ENCODE data around the gene KRTAP5-1.
A peak's percentile ranks its signal among the peaks of the same experiment; 100 is the strongest.

The KRTAP5-1 gene

DNA sequence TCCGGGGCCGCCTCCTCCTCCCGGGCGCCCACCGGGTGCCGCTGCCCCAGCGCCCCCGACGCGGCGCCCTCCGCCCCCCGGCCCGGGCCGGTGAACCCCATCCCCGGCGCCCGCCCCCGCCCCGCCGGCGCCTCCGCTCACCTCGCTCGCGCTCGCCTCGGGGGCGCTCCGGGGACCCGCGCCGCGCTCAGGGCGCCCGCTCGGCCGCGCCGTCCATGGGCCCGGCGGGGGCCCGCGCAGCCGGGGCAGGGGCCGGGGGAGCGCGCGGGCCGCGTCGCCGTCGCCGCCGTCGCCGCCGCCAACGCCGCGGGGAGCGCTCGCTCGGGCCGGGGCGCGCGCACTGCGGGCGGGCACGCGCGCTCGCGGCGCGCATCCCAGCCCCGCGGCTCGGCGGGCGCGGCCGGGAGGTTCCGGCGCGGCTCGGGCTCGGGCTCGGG lies 13.3 kb downstream of the KRTAP5-1 start:
- DNase-seq (ENCODE audit: low read depth), result no peak

GRCh38 chr11:1570896-1571759 lies 14.0 kb downstream of the KRTAP5-1 start:
- DNase-seq (ENCODE audit: low read depth), result no peak

GRCh38 chr11:1570531-1570895 lies 14.6 kb downstream of the KRTAP5-1 start:
- no peak for DNase-seq (ENCODE audit: low read depth)

DNA sequence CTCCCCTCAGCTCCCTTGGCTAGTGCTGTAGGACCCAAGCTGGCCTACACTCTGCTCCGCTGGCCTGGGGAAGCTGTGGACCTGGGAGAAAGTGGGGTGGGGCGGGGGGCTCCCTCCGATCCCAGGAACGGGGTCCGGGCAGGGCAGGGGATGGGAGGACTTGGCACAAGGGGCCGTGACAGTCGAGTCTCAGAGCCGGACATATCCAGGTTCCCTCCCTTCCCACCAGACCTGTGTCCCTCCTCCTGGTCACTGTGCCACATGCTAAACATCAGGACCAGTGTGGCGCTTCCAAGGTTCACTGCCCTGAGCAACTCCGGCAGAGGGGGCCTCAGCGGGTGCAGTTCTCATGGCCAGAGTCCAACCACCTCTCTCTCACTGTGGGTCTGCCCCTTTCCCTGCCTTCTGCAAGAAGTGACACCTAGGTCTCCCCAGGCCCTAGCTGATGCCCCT lies 15.1 kb downstream of the KRTAP5-1 start:
- no peak for DNase-seq (ENCODE audit: low read depth)

DNA sequence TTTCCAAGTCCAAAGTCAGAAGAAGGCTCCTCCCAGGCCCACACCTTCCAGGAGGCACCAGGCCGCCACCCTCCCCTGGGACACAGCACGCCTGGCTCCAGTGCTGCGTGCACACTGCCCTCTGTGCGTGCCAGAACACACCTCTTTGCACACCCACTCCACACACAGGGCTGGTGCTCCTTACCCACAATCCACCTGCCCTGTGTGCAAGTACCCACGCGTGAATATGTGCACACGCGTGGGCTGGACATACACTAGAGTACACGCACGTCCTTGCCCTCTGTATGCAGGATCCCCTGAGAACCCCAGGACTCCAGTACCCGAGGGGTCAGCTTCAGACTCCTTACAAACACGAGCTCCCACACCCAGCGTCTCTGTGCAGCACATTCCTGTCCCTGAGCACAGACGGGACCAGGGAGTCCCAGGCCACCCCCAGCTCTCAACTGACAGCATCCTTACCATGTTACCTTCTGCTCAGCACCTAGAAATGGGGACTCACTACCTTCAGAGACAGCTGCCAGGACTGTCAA lies 15.8 kb downstream of the KRTAP5-1 start:
- no peak for DNase-seq (ENCODE audit: low read depth)

GRCh38 chr11:1568441-1568911 lies 16.6 kb downstream of the KRTAP5-1 start:
- DNase-seq (ENCODE audit: low read depth), result no peak

DNA sequence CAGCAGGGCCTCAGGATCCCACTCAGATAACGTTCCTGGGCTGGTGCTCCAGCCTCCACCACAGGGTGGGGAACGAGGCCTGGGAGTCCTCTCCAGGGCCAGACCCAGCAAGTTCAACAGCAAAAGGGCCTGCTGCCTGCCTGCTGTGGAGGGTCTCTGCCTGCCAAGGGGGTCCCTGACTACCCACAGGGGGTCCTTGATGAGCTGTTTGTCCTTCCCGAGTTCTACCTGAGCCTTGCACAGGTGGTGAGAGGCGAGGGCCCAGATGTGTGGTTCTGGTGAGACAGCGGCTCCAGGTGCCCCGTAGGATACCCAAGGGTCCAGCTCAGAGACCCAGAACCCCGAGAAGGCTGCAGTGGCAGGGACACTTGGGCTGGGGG lies 17.4 kb downstream of the KRTAP5-1 start:
- DNase-seq (ENCODE audit: low read depth), result no peak

GRCh38 chr11:1567052-1567720 lies 17.9 kb downstream of the KRTAP5-1 start:
- no peak for DNase-seq (ENCODE audit: low read depth)

GRCh38 chr11:1566381-1567051 lies 18.6 kb downstream of the KRTAP5-1 start:
- DNase-seq (ENCODE audit: low read depth), result no peak

DNA sequence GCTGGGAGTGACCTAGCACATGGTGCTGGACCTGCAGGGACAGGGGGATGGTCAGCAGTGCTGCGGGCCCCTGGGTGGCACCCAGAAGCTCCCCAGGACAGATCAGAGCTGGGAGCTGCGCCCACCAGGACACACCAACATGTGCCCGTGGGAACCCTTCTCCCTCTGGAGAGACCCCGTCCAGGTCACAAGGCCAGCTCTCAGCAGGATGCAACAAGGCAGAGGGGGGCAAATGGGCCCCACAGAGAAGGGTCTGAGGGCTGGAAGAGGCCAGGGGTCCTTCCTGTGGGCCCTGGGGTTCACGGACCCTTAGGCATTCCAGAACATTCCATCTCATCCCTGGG lies 19.2 kb downstream of the KRTAP5-1 start:
- no peak for DNase-seq (ENCODE audit: low read depth)

- DNase-seq (ENCODE audit: low read depth), result no peak
These were observed 19.7 kb downstream of the KRTAP5-1 start for GRCh38 chr11:1565173-1565903.

DNA sequence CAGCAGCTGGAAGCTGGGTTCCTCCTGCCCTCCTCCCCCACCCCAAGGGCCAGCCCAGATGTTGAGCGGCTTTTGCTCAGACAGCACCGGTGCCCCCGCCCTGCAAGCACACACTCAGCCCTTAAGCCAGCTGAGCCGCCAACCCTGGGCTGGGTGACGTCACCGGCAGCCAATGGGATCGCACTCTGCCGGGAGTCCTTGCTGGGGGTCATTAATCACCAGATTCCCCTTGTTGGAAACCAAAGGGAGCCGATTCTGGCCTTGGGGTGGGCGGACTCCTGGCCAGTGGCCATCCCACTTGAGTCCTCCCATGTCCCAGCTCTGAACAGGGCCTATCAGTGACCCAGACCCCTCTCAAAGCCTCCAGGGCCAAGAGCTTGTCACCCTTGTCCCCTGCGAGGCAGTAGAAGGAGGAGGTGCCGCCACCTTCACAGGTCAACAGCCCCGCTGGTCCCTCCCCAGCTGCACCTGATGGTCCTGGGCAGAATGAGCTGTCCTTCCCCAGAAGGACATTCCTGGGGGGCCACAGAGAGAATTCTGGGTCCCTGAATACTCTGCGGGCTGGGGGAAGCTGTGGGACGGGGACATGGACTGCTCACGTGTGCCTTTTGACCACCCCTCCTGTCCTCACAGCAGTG lies 20.4 kb downstream of the KRTAP5-1 start:
- peak; percentile 87 for DNase-seq (ENCODE audit: low read depth)

DNA sequence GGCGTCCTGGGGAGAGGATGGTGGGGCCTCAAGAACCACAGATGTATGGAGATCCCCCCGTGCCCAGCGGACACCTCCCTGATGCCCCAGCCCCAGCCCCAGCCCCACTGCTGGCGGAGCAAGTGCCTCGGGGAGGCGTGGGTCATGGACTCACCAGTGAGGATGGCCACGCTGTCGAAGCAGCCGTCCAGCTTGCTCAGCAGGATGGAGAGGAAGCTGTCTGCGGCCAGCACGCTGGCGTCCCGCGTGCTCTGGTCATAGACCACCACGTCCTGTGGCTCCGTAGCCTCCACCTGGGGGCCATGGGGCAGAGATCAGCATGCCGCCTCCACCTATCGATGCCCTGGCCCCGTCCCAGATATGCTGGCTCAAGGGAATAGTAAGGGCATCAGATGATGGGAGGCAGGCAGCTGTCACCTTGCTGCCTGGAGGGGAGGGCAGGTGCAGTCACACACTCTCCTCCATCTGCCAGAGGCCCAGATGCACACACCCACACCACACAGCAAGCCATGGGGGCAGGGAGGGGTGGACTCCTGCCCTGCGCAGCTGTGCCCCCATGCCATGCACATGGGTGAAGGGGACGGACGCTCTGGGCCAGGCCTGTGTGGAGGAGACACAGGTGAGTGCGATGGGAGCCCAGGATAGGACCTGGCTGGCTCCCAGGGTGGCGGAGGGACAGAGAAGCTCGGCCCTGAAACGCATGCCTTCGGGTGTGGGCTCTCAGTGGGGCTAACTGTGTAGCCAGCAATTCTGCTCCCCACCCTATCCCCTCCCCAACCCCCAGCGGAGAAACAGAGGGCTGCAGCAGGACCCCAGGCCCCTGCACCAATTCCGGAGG lies 21.2 kb downstream of the KRTAP5-1 start:
- DNase-seq (ENCODE audit: low read depth), result no peak

DNA sequence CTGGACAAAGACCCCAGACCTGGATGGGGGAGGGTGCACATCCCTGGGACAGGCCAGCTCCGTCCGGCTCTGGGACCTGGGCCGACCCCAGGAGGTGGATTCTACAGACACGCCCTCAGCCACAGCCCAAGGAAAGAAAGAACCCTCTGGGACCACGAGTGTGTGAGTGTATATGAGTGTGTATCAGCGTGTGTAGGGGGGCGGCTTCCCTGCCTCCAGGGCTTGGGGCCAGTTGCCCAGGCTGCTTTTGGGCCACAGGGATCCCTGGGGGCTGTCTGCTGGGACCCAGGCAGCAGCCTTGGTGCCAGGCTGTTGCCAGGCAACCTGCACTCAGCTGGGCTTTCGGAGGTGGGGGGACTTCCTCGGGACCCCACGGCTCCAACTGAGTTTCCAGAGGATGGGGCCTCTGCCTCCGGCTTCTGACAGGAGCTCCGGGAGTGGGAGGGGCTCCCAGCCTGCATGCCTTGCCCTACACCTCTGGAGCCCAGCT lies 21.9 kb downstream of the KRTAP5-1 start:
- DNase-seq (ENCODE audit: low read depth), result no peak

GRCh38 chr11:1562469-1563148 lies 22.5 kb downstream of the KRTAP5-1 start:
- DNase-seq (ENCODE audit: low read depth), result no peak

GRCh38 chr11:1561955-1562354 lies 23.1 kb downstream of the KRTAP5-1 start:
- DNase-seq (ENCODE audit: low read depth), result no peak

- no peak for DNase-seq (ENCODE audit: low read depth)
These were observed 23.8 kb downstream of the KRTAP5-1 start for GRCh38 chr11:1561266-1561665.

GRCh38 chr11:1560649-1561251 lies 24.3 kb downstream of the KRTAP5-1 start:
- DNase-seq (ENCODE audit: low read depth), result no peak

- no peak for DNase-seq (ENCODE audit: low read depth)
These were observed 25.0 kb downstream of the KRTAP5-1 start for GRCh38 chr11:1560002-1560648.

Measured in iris pigment epithelial cell (primary cell).